HepG2 (cell line): ENCODE measurements around the gene WIPF2. TPM values are rescaled to one million over a fixed set of nuclear protein-coding genes. Genes with fewer than 3 reads are reported as not detected.

Experiments used
- CHD2 ChIP-seq: IDR thresholded peaks from 2 replicates; pipeline ENCODE4 v1.6.1; 2011; ENCODE audit warnings: low read depth, low read length, improper control_type of control experiment
- DNMT3B ChIP-seq: conservative IDR thresholded peaks from 2 replicates; pipeline ENCODE4 v1.6.1; 2016; ENCODE audit warnings: missing biosample characterization, control low read depth
- DRAP1 ChIP-seq: IDR thresholded peaks from 2 replicates; pipeline ENCODE4 v1.6.1; 2016; ENCODE audit warnings: missing genetic modification reagents, missing compliant biosample characterization
- ELF3 ChIP-seq: IDR thresholded peaks from 2 replicates; pipeline ENCODE4 v1.6.1; 2016; ENCODE audit warnings: missing genetic modification reagents, missing compliant biosample characterization
- EZH2 ChIP-seq: conservative IDR thresholded peaks from 2 replicates; pipeline ENCODE4 v1.6.1; 2012; ENCODE audit warnings: mild to moderate bottlenecking, low read depth, low read length, moderate library complexity
- GMEB1 ChIP-seq: sonication (generic); formaldehyde crosslinking; IDR thresholded peaks from 2 replicates; pipeline ENCODE4 v1.5.1; 2020; ENCODE audit warnings: missing genetic modification reagents, mild to moderate bottlenecking, borderline replicate concordance
- JUN ChIP-seq: sonication (generic); formaldehyde crosslinking; IDR thresholded peaks from 2 replicates; pipeline ENCODE4 v1.4.0; 2020; ENCODE audit warnings: mild to moderate bottlenecking, missing genetic modification reagents
- MATR3 ChIP-seq: sonication (generic); formaldehyde crosslinking; IDR thresholded peaks from 2 replicates; pipeline ENCODE4 v1.4.0; 2020; ENCODE audit warnings: missing genetic modification reagents
- MLLT10 ChIP-seq: sonication (generic); formaldehyde crosslinking; IDR thresholded peaks from 2 replicates; pipeline ENCODE4 v1.4.0; 2020; ENCODE audit warnings: missing genetic modification reagents
- PCBP1 ChIP-seq: fragments of 200-400 bp; formaldehyde crosslinking; IDR thresholded peaks from 2 replicates; pipeline ENCODE4 v1.6.1; 2017; ENCODE audit warnings: mild to moderate bottlenecking, low read depth, low read length, borderline replicate concordance
- RFX1 ChIP-seq: fragments of 450-650 bp; IDR thresholded peaks from 2 replicates; pipeline ENCODE4 v1.6.1; 2017
- SIX4 ChIP-seq: sonication (generic); formaldehyde crosslinking; IDR thresholded peaks from 2 replicates; pipeline ENCODE4 v1.4.0; 2020; ENCODE audit warnings: missing genetic modification reagents
- STAG1 ChIP-seq: sonication (generic); formaldehyde crosslinking; IDR thresholded peaks from 2 replicates; pipeline ENCODE4 v1.4.0; 2020; ENCODE audit warnings: missing genetic modification reagents
- TAF1 ChIP-seq: sonication (generic); formaldehyde crosslinking; IDR thresholded peaks from 2 replicates; pipeline ENCODE4 v1.4.0; 2020; ENCODE audit warnings: missing genetic modification reagents
- XBP1 ChIP-seq: sonication (generic); formaldehyde crosslinking; IDR thresholded peaks from 2 replicates; pipeline ENCODE4 v1.5.0; 2020; ENCODE audit warnings: missing genetic modification reagents
- ZFP1 ChIP-seq: IDR thresholded peaks from 2 replicates; pipeline ENCODE4 v1.6.1; 2016
- ZFP37 ChIP-seq: sonication (generic); formaldehyde crosslinking; IDR thresholded peaks from 2 replicates; pipeline ENCODE4 v1.4.0; 2020; ENCODE audit warnings: missing genetic modification reagents, borderline replicate concordance
- ZNF17 ChIP-seq: sonication (generic); formaldehyde crosslinking; IDR thresholded peaks from 2 replicates; pipeline ENCODE4 v1.5.0; 2020; ENCODE audit warnings: mild to moderate bottlenecking, missing genetic modification reagents
- ZNF468 ChIP-seq: sonication (generic); formaldehyde crosslinking; IDR thresholded peaks from 2 replicates; pipeline ENCODE4 v1.8.0; 2022; ENCODE audit warnings: mild to moderate bottlenecking, moderate library complexity, missing genetic modification reagents
- ZNF607 ChIP-seq: sonication (generic); formaldehyde crosslinking; IDR thresholded peaks from 2 replicates; pipeline ENCODE4 v1.5.1; 2020; ENCODE audit warnings: missing genetic modification reagents, mild to moderate bottlenecking, borderline replicate concordance
- ZNF792 ChIP-seq: IDR thresholded peaks from 2 replicates; pipeline ENCODE4 v1.6.1; 2016
- ZSCAN22 ChIP-seq: sonication (generic); formaldehyde crosslinking; IDR thresholded peaks from 2 replicates; pipeline ENCODE4 v1.4.0; 2020; ENCODE audit warnings: mild to moderate bottlenecking, missing genetic modification reagents
- polyA plus RNA-seq, 8 experiments: library from polyadenylated mRNA; depleted of rRNA in 3 of 8; stranded (reverse) in 7 of 8; unstranded in 1 of 8; fragments of >200 nt; fragmentation: Illumina TruSeq in 4 of 8; extraction: Trizol in 4 of 8; gene quantifications; 2 replicates each; pipeline versions ENCODE4 v1.2.1 to v1.2.3, GENCODE V29; 2011 to 2016; ENCODE audit warnings: low read depth in 4 of 8, missing spikeins in 1 of 8, mixed read lengths in 1 of 8; ENCODE audit not compliant: insufficient read depth in 1 of 8
- total RNA-seq, 5 experiments: library from RNA; depleted of rRNA; stranded (reverse); fragments of >200 nt; fragmentation: Illumina TruSeq; extraction: Trizol; gene quantifications; 2 replicates each; pipeline ENCODE4 v1.2.3, GENCODE V29; 2016; ENCODE audit warnings: low read depth in 1 of 5
- TF ChIP-seq, protein P1 (sequence below): sonication (generic); formaldehyde crosslinking; IDR thresholded peaks from 2 replicates; pipeline ENCODE4 v1.4.0; 2020; ENCODE audit warnings: mild to moderate bottlenecking, missing genetic modification reagents
- TF ChIP-seq, protein P2 (sequence below): sonication (generic); formaldehyde crosslinking; IDR thresholded peaks from 2 replicates; pipeline ENCODE4 v1.8.0; 2022; ENCODE audit warnings: missing genetic modification reagents, mild to moderate bottlenecking, moderate library complexity, borderline replicate concordance
- TF ChIP-seq, protein P3 (sequence below): IDR thresholded peaks from 2 replicates; pipeline ENCODE4 v1.6.1; 2012; ENCODE audit warnings: low read depth, low read length, improper control_type of control experiment
- TF ChIP-seq, protein P4 (sequence below): sonication (generic); formaldehyde crosslinking; IDR thresholded peaks from 2 replicates; pipeline ENCODE4 v1.8.1; 2023; ENCODE audit warnings: missing genetic modification reagents, mild to moderate bottlenecking, borderline replicate concordance

The WIPF2 gene
- total and polyA plus RNA-seq, 2 of the 13 experiments (the other 11 are each of a cell fraction or from before 2014, with no cell fraction given): 7.2 to 10.8 TPM

GRCh38 chr17:40316571-40317344, 97.7 kb downstream of the WIPF2 start (continued):
- no peak for TF ChIP-seq ZNF17 (CRISPR knock-in tag)
- 0 out of 2 replicates have a peak, but pooled peaks have one; percentile 8 for TF ChIP-seq DNMT3B
- TF ChIP-seq ZFP37 (CRISPR knock-in tag): no peak
- TF ChIP-seq DRAP1 (CRISPR knock-in tag): peak; percentile 42; the same call in 1 of the 2 replicates
- TF ChIP-seq ZFP1 (CRISPR knock-in tag): no peak
- TF ChIP-seq, protein P1, sequence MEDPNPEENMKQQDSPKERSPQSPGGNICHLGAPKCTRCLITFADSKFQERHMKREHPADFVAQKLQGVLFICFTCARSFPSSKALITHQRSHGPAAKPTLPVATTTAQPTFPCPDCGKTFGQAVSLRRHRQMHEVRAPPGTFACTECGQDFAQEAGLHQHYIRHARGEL (CRISPR knock-in tag): no peak
- TF ChIP-seq GMEB1 (CRISPR knock-in tag): no peak
- peak; percentile 55; the same call in 1 of the 2 replicates for TF ChIP-seq PCBP1
- TF ChIP-seq XBP1 (CRISPR knock-in tag): no peak
- TF ChIP-seq MATR3 (CRISPR knock-in tag): 0 out of 2 replicates have a peak, but pooled peaks have one; percentile 1
- TF ChIP-seq ZNF607 (CRISPR knock-in tag): peak; percentile 74; the same call in 1 of the 2 replicates
- peak; percentile 41; the same call in 1 of the 2 replicates for TF ChIP-seq ELF3 (CRISPR knock-in tag)
- peak; percentile 95 for TF ChIP-seq JUN (CRISPR knock-in tag)
- no peak for TF ChIP-seq ZSCAN22
- TF ChIP-seq ZNF792 (CRISPR knock-in tag): peak; percentile 67
- TF ChIP-seq ZNF468: no peak
- TF ChIP-seq, protein P2, sequence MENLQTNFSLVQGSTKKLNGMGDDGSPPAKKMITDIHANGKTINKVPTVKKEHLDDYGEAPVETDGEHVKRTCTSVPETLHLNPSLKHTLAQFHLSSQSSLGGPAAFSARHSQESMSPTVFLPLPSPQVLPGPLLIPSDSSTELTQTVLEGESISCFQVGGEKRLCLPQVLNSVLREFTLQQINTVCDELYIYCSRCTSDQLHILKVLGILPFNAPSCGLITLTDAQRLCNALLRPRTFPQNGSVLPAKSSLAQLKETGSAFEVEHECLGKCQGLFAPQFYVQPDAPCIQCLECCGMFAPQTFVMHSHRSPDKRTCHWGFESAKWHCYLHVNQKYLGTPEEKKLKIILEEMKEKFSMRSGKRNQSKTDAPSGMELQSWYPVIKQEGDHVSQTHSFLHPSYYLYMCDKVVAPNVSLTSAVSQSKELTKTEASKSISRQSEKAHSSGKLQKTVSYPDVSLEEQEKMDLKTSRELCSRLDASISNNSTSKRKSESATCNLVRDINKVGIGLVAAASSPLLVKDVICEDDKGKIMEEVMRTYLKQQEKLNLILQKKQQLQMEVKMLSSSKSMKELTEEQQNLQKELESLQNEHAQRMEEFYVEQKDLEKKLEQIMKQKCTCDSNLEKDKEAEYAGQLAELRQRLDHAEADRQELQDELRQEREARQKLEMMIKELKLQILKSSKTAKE (CRISPR knock-in tag): no peak
- TF ChIP-seq TAF1: peak; percentile 48; the same call in 1 of the 2 replicates
- no peak for TF ChIP-seq RFX1
- TF ChIP-seq CHD2: no peak
- no peak for TF ChIP-seq EZH2
- TF ChIP-seq, protein P3, sequence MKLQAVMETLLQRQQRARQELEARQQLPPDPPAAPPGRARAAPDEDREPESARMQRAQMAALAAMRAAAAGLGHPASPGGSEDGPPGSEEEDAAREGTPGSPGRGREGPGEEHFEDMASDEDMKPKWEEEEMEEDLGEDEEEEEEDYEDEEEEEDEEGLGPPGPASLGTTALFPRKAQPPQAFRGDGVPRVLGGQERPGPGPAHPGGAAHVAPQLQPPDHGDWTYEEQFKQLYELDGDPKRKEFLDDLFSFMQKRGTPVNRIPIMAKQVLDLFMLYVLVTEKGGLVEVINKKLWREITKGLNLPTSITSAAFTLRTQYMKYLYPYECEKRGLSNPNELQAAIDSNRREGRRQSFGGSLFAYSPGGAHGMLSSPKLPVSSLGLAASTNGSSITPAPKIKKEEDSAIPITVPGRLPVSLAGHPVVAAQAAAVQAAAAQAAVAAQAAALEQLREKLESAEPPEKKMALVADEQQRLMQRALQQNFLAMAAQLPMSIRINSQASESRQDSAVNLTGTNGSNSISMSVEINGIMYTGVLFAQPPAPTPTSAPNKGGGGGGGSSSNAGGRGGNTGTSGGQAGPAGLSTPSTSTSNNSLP: no peak
- no peak; the same call in 1 of the 2 replicates for TF ChIP-seq STAG1
- TF ChIP-seq MLLT10: no peak
- no peak for TF ChIP-seq SIX4 (CRISPR knock-in tag)
- TF ChIP-seq, protein P4, sequence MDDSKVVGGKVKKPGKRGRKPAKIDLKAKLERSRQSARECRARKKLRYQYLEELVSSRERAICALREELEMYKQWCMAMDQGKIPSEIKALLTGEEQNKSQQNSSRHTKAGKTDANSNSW (CRISPR knock-in tag): no peak
